ENCODE data around the gene MAD1L1.
"Not testable (repeated sequence)": the region's sequence is repeated elsewhere in the genome, so short reads cannot be mapped to it uniquely, and the experiment has no call there.

The MAD1L1 gene

DNA sequence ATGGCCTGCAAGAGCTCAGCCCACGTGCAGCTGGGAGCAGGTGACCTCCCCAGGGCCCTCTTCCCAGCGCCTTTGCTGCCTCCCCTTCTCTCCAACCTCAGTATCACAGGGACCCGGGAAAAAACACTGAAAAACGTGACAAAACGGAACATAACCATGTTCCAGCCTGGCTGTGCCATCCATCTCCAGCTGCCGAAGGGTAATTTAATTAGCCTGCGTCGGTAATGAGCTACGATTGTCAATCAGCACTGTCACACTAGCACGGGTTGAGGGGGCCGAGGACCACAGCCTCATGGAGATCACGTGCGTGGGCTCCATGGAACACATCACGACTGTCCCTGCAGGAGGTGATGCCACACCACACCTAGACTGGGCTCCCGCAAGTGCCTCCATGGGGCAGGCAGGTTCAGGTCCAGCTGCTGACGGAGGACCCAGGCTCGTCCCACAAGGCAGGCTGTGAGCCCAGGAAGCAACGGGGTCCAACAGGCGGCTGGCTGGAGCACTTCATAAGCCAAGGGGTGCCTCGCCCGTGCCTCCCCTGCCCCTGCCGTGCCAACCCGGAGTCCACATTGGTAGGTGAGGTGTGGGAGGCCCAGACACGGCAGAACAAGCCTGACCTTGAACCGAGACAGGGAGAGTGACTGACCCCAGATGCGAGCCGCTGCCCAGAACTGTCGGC is 363.2 kb downstream of the MAD1L1 start:
- DNase-seq (ENCODE audit: low read depth in 1 of 2, low spot score in 1 of 2): no peak

DNA sequence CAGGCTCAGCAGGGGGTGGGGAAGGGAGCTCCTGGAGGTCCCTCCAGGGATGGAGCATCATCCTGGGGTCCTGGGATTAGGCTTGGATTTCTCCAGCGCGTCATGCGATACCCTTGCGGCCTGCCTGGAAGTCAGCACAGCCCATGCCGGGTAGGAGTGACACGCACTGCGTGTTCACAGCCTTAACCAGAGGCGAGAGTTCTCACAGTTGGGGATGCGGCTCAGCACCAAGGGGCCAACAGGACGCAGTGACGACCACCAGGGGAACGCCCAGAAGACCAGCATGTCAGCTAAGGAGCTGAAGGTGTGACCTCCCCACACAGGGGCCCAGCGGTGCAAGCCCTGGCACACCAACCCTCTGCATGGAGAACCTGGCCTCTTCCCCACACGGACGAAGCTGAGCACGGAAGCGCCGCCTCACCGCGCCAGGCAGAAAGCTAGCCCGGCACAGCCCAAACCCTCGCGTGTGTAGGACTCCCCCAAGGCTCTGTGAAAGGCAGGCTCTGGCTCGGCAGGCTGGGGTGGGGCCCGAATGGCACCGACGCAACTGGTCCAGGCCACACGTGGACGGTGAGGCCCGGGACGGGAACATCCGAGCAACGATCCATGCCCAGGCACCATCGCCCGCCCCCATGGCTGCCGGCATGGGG is 364.1 kb downstream of the MAD1L1 start:
- DNase-seq (ENCODE audit: low read depth in 1 of 2, low spot score in 1 of 2): no peak

DNA sequence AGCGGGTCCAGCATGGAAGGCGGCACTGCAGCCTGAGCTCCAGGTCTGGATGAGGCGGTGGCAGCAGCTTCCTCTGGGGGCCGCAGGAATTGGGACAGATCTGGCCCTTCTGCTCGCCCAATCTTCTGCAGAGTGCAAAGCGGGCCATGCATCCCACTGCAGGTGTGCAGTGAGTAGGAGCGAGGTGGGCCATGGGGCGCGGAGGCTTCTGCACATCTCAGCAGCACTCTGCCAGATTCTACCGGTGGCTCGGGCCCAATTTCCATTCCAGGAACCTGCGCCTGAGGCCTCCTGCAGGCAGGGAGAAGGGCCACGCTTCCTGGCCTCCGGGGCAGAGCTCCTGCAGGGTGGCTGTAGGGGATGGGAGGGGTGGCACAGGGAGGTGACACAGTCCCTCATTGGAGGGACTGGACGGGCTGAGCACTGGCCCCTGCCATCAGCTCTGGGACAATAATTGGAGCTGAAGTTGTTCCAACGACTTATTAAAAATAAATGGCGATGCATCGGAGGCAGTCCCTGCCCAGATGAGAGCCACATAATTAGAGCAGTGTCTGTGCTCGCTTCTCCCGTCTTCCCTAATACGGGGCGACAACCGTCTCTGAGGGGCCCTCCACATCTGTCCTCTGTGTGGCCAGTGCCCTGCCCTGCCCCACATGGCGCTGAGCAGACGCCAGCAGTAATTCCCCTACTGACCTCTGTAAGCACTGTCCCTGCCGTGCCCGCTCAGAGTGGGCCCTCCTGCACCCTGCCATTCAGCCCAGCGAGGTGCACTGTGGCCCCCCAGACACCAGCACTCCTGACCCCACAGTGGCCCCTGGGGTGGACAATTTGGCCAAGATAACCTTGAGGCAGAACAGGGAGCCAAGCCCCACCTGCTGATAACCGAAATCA is 365.1 kb downstream of the MAD1L1 start:
- no peak for DNase-seq (ENCODE audit: low read depth in 1 of 2, low spot score in 1 of 2)

DNA sequence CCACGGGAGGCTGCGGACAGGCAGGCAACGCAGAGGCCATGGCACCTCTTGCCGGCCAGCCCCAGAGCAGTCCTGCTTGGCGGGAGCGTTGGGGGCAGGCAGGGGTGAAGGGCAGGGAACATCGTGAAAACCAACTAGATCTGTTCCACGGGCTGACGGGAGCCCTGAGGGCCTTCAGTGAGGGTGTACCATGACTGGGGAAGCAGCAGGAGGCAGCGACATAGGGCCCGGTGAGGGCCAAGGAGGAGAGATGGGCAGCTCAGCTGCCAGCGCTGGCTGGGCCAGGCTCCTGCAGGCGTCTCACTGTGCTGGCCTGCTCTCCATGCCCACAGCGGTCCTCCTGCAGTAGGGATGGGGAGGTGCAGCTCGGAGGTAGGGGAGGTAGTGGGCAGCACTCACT is 366.1 kb downstream of the MAD1L1 start:
- no peak for DNase-seq (ENCODE audit: low read depth in 1 of 2, low spot score in 1 of 2)

DNA sequence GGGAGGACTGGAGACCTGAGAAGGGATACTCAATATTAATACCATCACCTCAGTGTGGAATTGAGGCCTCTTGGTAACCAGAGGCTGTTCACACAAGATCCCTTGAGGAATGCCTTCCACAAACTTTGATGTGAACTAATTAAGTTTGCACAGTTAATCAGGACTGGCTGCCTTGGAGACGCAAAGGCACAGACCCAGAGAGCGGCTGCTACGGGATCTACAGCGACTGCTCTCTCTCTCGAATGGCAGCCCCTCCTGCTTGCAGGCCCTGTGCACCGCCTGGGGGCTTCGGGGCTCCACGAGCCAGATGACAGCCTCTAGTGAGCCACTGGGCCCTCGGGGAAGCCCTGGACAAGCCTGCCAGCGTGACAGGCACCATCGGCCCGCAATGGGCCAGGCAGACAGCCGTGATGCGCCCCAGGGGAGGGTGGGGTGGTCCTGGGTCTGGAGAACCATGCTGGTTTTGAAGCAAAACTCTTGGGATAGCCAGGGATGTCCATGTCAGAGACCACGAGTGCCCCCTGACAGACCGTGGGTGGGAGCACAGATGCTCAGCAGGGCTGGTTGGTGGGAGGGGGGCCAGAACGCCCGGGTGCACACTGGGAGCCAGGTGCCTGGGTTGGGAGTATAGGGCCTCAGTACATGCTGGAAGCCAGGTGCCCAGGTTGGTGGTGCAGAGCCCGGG is 367.0 kb downstream of the MAD1L1 start:
- DNase-seq (ENCODE audit: low read depth in 1 of 2, low spot score in 1 of 2): no peak

DNA sequence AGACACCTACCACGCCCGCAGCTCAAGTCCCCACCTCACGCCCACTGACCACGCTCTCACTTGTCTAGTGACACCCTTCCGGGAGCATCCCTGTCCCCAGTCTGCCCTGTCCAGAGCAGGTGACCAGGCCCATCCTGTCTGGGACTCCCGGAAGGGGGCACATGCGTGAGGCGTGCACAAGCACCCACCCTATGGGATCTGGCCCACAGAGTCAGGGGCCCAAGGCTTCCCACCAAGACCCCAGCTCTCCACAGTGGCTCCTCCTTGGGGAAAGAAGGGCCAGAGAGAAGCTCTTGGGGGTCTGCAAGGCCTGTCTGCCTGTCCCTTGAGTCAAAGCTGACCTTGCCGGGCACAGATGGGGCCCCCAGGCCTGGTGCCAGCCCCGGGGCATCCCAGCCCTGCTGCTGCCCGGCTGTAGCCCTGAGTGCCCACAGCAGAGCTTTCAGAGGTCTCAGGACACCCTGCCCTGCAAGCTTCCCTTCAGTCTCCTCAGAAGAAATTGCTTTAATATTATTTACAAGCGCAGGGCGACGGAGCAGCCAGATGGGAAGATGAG is 367.7 kb downstream of the MAD1L1 start:
- no peak for DNase-seq (ENCODE audit: low read depth in 1 of 2, low spot score in 1 of 2)

DNA sequence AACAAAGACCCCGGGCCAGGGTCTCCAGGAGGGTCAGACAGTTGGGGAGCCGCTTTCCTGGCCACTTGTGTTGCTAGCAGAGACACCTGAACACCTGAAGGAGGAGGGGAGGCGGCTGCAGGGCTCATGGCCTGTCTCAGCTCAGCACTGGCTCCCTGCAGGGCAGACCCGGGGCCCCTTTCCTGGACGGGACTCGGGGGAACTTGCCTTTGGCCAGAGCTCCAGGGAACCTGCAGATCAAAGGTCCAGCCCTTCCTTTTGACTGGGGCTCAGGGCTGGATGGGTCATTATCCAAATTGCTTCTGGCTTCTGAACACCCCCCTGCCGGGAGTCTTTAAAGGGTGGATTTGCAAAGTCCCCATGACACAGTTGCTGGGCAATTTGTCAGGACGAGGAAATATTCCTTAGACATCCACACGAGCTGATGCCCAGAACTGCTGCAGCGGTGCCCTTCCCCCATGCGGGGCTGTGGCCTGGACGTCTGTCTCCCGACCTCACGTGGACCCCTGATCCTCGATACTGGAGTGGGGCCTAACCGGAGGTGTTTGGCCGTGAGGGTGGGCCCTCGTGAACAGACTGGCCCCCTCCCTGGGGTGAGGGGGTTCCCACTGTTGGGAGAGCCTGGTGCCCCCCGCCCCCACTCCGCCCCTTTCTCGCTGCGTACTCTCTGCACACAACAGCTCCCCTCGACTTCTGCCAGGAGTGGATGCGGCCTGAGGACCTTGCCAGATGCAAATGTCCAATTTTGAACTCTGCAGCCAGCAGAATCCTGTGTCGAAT is 368.4 kb downstream of the MAD1L1 start:
- DNase-seq (ENCODE audit: low read depth in 1 of 2, low spot score in 1 of 2): no peak

DNA sequence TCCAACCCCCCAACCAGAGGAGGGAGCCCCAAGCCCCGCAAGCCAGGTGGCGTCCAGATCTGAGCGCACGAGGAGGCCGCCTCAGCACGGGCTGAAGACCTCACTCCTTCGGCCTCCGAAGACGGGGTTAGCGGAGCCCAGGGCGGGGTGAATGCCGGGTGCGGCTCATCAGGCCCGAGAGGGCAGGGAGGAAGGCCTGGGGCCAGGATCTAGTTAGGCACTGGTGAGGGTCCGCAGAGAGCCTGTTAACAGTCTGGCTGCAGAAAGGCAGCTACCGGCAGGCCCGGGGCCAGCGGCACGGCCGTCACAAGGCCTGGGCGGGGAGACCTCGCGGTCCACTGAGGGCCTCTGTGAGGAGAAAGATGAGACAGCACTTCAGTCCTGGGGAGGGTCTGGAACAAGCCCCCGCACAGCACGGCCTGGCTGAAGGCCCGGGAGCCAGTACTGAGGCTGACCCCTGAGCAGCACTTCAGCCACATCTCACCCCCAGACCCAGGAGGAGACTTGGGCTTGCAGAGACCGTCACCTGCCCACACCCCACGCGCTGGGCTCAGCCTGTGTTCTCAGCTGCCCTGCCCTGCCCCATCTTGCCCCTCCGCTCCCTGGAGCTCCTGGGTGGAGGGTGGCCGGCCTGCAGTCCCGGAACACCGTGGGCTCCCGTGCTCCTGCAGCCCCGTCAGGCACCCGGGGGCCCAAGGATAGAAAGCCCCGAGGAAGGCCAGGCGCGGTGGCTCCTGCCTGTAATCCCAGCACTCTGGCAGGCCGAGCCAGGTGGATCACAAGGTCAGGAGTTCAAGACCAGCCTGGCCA is 369.4 kb downstream of the MAD1L1 start:
- no peak for DNase-seq (ENCODE audit: low read depth in 1 of 2, low spot score in 1 of 2)

DNA sequence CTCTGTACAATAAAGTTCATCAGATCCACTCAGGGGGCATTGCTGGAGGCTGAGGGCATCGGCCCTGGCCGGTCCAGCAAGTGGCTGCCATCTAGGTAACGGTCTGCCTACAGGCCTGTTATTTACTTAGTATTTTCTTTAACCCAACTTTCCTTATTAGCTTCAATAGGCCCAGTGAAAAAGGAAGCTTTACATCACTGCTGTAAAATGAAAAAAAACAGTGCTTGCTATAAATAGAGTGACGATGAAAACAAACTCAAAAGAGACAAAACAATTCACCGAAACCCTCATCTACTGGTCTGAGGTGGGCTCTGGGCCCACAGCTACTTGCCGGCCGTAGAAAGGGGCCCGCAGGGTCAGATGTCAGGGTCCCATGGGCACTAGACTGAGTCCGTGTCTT is 370.2 kb downstream of the MAD1L1 start:
- no peak for DNase-seq (ENCODE audit: low read depth in 1 of 2, low spot score in 1 of 2)

DNA sequence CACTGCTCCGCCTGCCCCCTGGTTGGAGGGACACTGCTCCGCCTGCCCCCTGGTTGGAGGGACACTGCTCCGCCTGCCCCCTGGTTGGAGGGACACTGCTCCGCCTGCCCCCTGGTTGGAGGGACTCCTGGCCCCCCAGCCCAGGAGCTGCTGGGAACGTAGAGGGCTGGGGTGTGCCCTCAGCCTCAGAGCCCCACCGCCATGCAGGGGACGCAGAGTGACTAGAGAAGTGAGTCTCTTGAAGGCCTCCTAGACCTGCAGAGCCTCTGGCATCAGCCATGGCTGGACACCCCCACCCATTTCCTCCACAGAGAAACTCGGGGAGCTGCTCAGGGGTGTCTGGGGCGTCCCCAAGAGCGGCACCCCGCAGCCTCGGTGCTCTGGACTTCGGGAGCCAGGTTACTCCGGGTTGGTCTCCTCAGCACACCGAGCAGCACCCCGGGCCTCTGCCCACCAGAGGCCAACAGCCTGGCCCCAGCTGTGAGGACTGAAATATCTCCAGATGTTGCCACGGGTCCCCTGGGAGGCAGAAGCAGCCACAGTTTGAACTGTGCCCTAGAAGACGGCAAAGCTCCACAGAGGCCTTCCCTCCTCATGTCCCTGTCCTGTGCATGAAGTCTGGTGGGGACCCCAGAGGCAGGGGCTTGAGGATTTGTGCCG is 370.8 kb downstream of the MAD1L1 start:
- no peak for DNase-seq (ENCODE audit: low read depth in 1 of 2, low spot score in 1 of 2)

DNA sequence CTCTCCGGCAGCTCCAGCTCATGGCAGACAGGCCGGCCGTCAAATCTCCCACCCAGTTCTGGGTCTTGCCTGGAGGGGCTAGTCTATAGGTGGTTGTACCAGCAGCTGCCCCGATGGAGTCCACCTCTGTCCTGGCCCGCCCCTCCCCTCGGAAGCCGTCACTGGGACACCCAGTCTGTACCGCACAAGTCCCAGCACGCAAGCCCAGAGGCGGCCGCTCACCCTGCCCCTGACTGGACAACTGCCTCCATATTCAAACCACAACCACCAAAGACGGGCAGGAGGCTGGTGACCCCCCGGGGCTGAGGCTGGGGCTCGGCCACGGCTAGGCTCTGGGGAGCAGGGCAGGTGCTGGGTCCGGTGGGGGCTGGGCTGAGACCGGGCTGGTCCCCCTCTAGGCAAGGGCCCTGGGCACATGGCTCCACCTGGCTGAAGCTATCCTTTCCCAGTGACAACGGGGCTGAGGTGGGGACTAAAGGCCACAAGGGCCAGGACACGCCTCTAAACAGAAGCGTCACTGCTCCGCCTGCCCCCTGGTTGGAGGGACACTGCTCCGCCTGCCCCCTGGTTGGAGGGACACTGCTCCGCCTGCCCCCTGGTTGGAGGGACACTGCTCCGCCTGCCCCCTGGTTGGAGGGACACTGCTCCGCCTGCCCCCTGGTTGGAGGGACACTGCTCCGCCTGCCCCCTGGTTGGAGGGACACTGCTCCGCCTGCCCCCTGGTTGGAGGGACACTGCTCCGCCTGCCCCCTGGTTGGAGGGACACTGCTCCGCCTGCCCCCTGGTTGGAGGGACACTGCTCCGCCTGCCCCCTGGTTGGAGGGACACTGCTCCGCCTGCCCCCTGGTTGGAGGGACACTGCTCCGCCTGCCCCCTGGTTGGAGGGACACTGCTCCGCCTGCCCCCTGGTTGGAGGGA is 371.6 kb downstream of the MAD1L1 start:
- not testable (repeated sequence) for DNase-seq (ENCODE audit: low read depth in 1 of 2, low spot score in 1 of 2)

DNA sequence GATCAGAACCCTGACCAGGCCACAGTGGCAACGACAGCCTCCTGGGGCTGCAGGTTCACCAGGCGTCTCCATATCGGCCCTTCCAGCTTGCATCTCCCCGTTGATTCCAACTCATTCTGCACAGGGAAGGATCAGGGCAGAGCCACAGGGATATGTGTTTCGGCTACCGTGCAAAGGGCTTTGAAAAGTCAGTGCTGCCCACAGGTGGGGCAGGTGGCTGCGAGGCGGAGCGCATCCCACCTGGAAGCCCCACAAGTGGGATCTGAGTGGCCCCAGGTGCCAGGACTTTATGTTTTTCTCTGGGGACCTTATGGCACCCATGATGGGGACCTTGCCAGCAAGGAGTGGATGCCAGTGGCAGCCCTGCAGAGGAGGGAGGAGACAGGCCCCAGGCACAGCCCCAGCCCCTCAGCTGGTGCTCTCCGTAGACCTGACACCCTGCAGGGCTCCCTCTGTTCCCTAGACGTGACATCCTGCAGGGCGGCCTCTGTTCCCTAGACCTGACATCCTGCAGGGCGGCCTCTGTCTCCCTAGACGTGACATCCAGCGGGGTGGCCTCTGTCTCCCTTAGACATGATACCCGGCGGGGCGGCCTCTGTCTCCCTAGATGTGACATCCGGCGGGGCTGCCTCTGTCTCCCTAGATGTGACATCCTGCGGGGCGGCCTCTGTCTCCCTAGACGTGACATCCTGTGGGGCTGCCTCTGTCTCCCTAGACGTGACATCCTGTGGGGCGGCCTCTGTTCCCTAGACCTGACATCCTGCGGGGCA is 373.3 kb downstream of the MAD1L1 start:
- no peak for DNase-seq (ENCODE audit: low read depth in 1 of 2, low spot score in 1 of 2)

DNA sequence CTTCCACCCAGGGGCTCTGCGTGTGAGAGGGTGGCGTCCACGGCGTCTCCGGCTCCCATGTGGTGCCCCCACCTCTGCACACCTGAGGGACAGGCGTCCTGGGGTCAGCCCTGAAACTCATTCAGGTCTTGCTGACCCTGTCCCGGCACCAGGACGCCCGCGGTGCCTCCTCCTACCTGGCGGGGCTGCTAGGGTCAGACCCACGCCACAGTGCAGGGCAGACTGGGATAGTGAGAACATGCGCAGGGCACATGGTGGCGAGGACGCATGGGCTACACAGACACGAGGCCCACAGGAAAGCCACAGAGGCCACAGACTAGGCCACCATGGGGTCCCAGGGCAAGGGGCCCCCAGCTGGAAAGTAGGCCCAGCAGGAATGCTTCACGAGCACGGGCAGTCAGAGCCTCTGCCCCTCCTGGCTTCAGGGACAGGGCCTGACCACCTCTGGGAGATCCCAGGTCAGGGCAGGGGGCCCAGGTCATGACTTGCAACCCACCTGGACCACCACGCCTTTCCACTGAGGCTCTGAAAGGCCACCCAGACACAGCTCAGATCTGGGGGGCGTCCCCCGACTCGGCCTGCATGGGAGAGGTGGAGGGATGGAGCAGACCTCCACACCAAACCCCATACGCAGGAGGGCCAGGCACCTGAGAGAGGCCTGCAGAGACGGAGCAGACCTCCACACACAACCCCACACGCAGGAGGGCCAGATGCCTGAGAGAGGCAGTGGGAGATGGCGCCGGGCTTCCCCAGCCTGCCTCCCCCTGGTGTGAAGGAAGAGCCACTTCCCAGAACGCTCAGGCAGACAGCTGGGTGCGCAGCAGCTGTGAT is 374.1 kb downstream of the MAD1L1 start:
- DNase-seq (ENCODE audit: low read depth in 1 of 2, low spot score in 1 of 2): no peak

DNA sequence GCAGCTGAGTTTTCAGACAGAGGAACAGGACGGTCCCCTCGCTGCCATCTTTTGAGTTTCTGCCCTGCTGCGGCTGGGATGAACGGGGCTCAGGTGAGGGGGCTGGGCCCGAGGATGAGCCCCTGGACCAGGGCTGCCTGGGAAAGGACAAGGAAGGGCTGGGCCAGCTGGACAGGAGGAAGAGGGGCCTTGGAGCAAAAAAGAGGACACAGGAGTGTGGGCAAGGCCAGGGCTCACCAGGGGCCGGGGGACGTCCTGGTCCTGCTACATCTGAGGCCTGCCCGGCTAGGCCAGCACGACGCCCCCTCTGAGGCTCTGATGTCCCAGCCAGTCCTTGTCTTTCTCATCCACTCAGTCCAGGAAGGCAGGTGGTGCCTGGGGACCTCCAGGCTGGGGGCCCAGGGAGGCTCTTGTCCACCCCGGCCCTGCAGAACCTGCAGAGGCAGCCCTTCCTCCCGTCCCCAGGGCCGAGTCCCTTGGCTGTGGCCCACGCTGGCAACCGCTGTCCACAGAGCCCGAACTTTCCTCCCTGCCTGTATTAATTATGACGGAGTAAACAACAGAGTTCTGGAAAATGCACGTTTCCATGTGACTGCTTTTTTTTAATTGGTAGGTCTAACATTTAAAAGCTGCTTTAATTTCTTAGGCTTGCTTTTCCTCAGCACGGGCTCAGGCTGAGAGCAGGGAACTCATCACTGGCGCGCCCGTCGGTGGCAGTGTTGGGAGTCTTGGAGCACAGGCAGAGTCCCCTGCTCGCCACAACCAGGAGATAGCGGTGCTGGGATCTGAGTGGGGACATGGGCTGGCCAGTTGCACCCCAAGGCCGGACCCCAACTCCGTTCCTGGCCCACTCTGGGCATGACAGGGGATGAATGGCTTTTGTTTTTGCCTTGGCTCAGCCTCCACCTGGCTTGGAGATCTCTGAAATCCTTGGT is 375.0 kb downstream of the MAD1L1 start:
- no peak for DNase-seq (ENCODE audit: low read depth in 1 of 2, low spot score in 1 of 2)

DNA sequence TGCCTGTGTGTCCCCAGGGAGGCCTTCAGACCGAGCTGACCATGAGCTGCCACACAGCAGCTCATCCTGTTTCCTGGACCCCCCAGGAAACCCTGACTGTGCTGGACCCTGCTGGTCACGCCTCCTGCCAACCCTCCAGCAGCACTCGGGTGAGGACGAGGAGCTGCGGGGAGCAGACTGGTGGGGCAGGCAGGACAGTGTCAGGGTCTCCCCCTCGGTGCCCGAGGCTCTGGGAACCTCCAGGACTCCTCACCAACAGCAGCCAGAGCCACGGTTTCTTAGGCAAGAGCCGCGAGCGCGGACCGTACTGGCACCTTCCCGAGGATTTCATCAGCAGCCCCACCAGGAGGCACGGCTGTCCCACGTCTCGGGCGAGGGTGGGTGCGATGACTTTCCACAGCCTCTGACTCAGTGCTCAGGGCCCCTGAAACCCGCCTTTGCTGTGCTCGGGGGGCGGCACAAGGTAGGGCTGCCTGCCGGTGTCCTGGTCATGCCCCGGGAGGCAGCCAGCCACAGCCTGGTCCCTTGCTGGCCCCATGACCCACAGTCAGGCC is 375.8 kb downstream of the MAD1L1 start:
- no peak for DNase-seq (ENCODE audit: low read depth in 1 of 2, low spot score in 1 of 2)

All from activated T-helper 1 cell treated with anti-CD3 and anti-CD28 coated beads, Interleukin-2, amount 50 U/mL, for 16 hours (primary cell).